PC-3 (cell line): ENCODE data around the gene SIN3B. TPM values are rescaled to one million over a fixed set of nuclear protein-coding genes. Genes with fewer than 3 reads are reported as not detected.

Experiments used
- ATAC-seq: fragments of 200-7000 bp; cut with Tn5 transposase; 2 replicates; pipeline ENCODE4 v1.9.1; 2020; ENCODE audit warnings: mild to moderate bottlenecking, moderate library complexity
- BruUV-seq: library from RNA; stranded (reverse); fragments of 400-500 nt; replicated peaks from 2 replicates; lab custom pipeline; 2021; lab: Mats Ljungman, UMichigan
- CTCF ChIA-PET: fragments of 300-600 bp; sonication (Branson Sonifier 250); formaldehyde crosslinking; loops from one replicate; lab custom pipeline; 2022; ENCODE audit warnings: antibody characterized with exemption; lab: Charles Lee
- POLR2A ChIA-PET: fragments of 300-600 bp; sonication (Branson Sonifier 250); formaldehyde crosslinking; loops from one replicate; lab custom pipeline; 2022; ENCODE audit warnings: antibody characterized with exemption; ENCODE audit not compliant: unreplicated experiment; lab: Charles Lee
- DNase-seq: peaks from one replicate; pipeline ENCODE4 v3.0.0-alpha.2; 2015
- H2AFZ ChIP-seq: fragments of 300-600 bp; sonication (generic); 2 replicates; pipeline ENCODE4 v1.6.0; 2016; ENCODE audit warnings: antibody characterized with exemption, low read length
- H3F3A ChIP-seq: fragments of 300-600 bp; sonication (generic); one replicate; pipeline ENCODE4 v1.6.0; 2017; ENCODE audit warnings: antibody characterized with exemption, low read length, control low read depth, mild to moderate bottlenecking; ENCODE audit not compliant: unreplicated experiment
- H3K27ac ChIP-seq: fragments of 300-600 bp; sonication (generic); 2 replicates; pipeline ENCODE4 v1.5.1; 2016; ENCODE audit warnings: mild to moderate bottlenecking, low read length
- H3K27me3 ChIP-seq: fragments of 300-600 bp; sonication (generic); 2 replicates; pipeline ENCODE4 v1.6.1; 2016; ENCODE audit warnings: low read length, mixed read lengths
- H3K36me3 ChIP-seq: fragments of 300-600 bp; sonication (generic); 2 replicates; pipeline ENCODE4 v1.6.1; 2016; ENCODE audit warnings: low read depth, mixed run types, low read length, mixed read lengths
- H3K4me1 ChIP-seq: fragments of 300-600 bp; sonication (generic); 2 replicates; pipeline ENCODE4 v1.5.1; 2016; ENCODE audit warnings: low read length; ENCODE audit not compliant: insufficient read depth
- H3K4me2 ChIP-seq: fragments of 300-600 bp; sonication (generic); 2 replicates; pipeline ENCODE4 v1.6.0; 2016; ENCODE audit warnings: low read length
- H3K4me3 ChIP-seq: fragments of 300-600 bp; sonication (generic); 2 replicates; pipeline ENCODE4 v1.5.1; 2016; ENCODE audit warnings: mild to moderate bottlenecking, low read length, mixed read lengths
- H3K79me2 ChIP-seq: fragments of 300-600 bp; sonication (generic); 2 replicates; pipeline ENCODE4 v1.6.1; 2017; ENCODE audit warnings: low read length, mixed read lengths
- H3K9ac ChIP-seq: fragments of 300-600 bp; sonication (generic); 2 replicates; pipeline ENCODE4 v1.6.0; 2016; ENCODE audit warnings: mild to moderate bottlenecking, low read length
- H3K9me2 ChIP-seq: fragments of 300-600 bp; sonication (generic); replicated peaks from 2 replicates; pipeline ENCODE4 v1.6.1; 2016; ENCODE audit warnings: mixed run types, low read length, mixed read lengths
- H3K9me3 ChIP-seq: fragments of 300-600 bp; sonication (generic); 2 replicates; pipeline ENCODE4 v1.6.1; 2016; ENCODE audit warnings: low read length, mixed read lengths
- H4K20me1 ChIP-seq: fragments of 300-600 bp; sonication (generic); 2 replicates; pipeline ENCODE4 v1.6.1; 2016; ENCODE audit warnings: low read length, mixed read lengths
- EZH2 ChIP-seq: fragments of 300-600 bp; sonication (generic); IDR thresholded peaks from one replicate; pipeline ENCODE4 v1.6.1; 2017; ENCODE audit warnings: antibody characterized with exemption, mild to moderate bottlenecking, low read length; ENCODE audit not compliant: unreplicated experiment
- EZH2phosphoT487 ChIP-seq: fragments of 300-600 bp; sonication (generic); IDR thresholded peaks from 2 replicates; pipeline ENCODE4 v1.6.1; 2018; ENCODE audit warnings: mild to moderate bottlenecking, antibody characterized with exemption, low read length, borderline replicate concordance
- intact Hi-C: fragments of 100-400 bp; cut with micrococcal nuclease; formaldehyde crosslinking; loops from 2 replicates; pipeline ENCODE4 v1.9.0; 2023
- total RNA-seq: library from RNA; depleted of rRNA; stranded (reverse); fragments of >200 nt; gene quantifications from 2 replicates; pipeline ENCODE4 v1.2.3, GENCODE V29; 2014
- TF ChIP-seq, protein P1 (sequence below): fragments of 300-600 bp; sonication (generic); conservative IDR thresholded peaks from 2 replicates; pipeline ENCODE4 v1.5.1; 2017; ENCODE audit warnings: antibody characterized with exemption, low read depth, mild to moderate bottlenecking, low read length

The SIN3B gene
- total RNA-seq, 1 experiment from 2014 or later, result 46.4 TPM

DNA sequence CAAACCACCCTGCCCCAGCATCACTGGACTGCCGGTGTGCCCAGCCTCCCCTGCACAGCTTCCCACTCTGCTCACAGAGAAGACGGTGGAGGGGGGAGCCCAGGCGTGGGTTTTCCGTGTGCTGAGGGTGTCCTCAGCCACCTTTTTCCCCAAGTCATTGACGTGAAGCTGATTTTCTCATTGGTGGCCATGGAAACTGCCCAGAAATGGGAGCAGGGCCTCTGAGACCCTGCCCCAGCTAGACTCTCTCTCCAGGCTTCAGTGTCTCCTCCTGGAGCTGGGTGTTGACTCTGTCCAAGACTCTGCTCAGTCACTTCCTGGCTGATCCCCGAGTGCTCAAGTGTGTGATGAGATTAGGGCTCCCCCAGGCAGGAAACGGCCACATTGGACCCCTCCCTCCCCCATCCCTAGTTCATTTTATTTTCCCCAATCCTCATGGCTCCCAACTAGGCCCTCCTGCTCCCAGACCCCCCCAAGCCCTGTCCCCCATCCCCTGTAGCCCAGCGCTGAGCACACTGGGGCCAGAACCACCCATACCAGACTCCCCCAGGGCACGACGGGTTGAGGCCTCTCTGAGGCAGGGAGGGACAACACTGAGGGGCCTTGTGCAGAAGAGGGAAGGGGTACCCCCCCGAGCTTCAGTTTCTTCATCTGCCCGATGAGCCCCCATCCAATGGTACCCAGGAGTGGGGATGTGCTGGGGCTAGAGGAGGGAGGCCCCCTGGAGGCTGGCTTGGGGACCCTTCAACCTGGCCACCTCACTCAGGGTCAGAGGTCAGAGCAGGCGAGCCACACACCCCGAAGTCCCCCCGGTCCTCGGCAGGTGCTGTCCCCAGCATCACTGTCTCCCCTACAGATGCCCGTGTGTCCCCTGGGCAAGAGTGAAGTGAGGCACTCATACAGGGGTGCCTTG is 58.4 kb downstream of the SIN3B start:
- no TSS peak for BruUV-seq
- Histone ChIP-seq H3K4me2 (no peak overlapping the region), H3K79me2 (no peaks in the 10 kb centered on the region), H4K20me1 (no peaks in the 10 kb centered on the region), H3K9me2 (no peaks in the 10 kb centered on the region), H3K27ac (no peak overlapping the region), H3K9ac (no peak overlapping the region), H3K36me3 (no peaks in the 10 kb centered on the region), H2AFZ (no peak overlapping the region), H3K4me1 (0 out of 2 replicates have a peak, but pooled peaks cover 4% of the 10 kb centered on the region), H3K27me3 (no peaks in the 10 kb centered on the region), H3K4me3 (no peak overlapping the region), H3F3A (no peaks in the 10 kb centered on the region), H3K9me3 (no peaks in the 10 kb centered on the region)
- DNase-seq (no peak), ATAC-seq (no peak)
- intact Hi-C loops, result loop anchor here (5.0 kb wide), 1 partner anchor 170 kb away; the partner anchor contains the start of gene NWD1
- TF ChIP-seq EZH2phosphoT487, result no peak
- no peak for TF ChIP-seq EZH2
- TF ChIP-seq, protein P1, sequence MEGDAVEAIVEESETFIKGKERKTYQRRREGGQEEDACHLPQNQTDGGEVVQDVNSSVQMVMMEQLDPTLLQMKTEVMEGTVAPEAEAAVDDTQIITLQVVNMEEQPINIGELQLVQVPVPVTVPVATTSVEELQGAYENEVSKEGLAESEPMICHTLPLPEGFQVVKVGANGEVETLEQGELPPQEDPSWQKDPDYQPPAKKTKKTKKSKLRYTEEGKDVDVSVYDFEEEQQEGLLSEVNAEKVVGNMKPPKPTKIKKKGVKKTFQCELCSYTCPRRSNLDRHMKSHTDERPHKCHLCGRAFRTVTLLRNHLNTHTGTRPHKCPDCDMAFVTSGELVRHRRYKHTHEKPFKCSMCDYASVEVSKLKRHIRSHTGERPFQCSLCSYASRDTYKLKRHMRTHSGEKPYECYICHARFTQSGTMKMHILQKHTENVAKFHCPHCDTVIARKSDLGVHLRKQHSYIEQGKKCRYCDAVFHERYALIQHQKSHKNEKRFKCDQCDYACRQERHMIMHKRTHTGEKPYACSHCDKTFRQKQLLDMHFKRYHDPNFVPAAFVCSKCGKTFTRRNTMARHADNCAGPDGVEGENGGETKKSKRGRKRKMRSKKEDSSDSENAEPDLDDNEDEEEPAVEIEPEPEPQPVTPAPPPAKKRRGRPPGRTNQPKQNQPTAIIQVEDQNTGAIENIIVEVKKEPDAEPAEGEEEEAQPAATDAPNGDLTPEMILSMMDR, result no peak
- ChIA-PET POLR2A (no interaction called here), CTCF (no interaction called here)

DNA sequence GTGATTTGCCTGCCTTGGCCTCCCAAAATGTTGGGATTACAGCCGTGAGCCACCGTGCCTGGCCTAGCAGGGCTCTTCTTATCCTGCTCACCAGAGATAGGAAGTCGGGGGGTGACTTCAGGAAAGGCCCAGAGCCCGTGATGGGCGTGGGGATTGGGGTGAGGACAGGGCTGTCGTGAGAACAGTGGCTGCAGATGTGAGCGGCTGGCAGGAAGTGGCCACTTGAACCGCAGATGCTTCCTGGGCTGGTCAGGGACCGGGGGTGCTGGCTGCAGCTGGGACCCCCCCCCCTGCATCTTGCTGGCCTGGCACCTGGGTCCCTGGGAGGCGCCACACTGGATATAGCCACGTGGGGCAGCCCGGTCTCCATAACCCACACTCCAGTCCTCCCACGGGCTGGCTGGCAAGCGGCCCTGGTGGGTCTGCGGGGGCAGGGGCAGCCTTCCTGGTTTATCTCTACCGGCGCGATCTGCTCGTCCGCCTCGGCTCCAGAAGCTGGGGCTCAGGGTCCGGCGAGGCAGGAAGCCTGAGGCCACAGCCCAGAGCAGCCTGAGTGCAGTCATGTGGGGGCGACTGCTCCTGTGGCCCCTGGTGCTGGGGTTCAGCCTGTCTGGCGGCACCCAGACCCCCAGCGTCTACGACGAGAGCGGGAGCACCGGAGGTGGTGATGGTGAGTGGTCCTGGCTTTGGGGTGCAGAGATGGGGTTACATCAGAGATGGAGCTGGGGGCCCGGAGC is 59.6 kb downstream of the SIN3B start, which contains the start of gene F2RL3:
Gene F2RL3 (plus strand): TSS at position 371 of the 737 bp plus-strand sequence. CDS start 191 bp downstream, at position 562.
- no peak within 1 kb of the TSS for H3K4me2 ChIP-seq
- no peaks in the 10 kb centered on the region for H3K79me2 ChIP-seq
- H3K36me3 ChIP-seq, result no peaks in the 10 kb centered on the region
- CTCF ChIA-PET, result no interaction called here
- H3K9me2 ChIP-seq, result no peaks in the 10 kb centered on the region
- H3K4me1 ChIP-seq, result 0 out of 2 replicates have a peak, but pooled peaks cover 4% of the 10 kb centered on the region
- no peak for DNase-seq
- no peak within 1 kb of the TSS for H3K4me3 ChIP-seq
- TF ChIP-seq EZH2phosphoT487, result no peak
- TF ChIP-seq EZH2, result no peak
- TF ChIP-seq, protein P1, result no peak
- H3K27ac ChIP-seq, result no peak within 1 kb of the TSS
- no peak for ATAC-seq
- H4K20me1 ChIP-seq, result no peaks in the 10 kb centered on the region
- POLR2A ChIA-PET, result no interaction called here
- H2AFZ ChIP-seq, result no peak within 1 kb of the TSS
- H3K27me3 ChIP-seq, result no peaks in the 10 kb centered on the region
- no peaks in the 10 kb centered on the region for H3K9me3 ChIP-seq
- no TSS peak for BruUV-seq
- intact Hi-C loops, result loop anchor here (5.0 kb wide), 1 partner anchor 171 kb away; the partner anchor contains the start of gene NWD1
- no peaks in the 10 kb centered on the region for H3F3A ChIP-seq
- no peak within 1 kb of the TSS for H3K9ac ChIP-seq
